Measurements from ENCODE around the gene INO80E. TPM values are rescaled to one million over a fixed set of nuclear protein-coding genes. Genes with fewer than 3 reads are reported as not detected.

INO80E gene
- total and polyA plus RNA-seq, 2 of the 8 experiments (the other 6 are each of a cell fraction or from before 2014, with no cell fraction given) = 43.0 to 91.2 TPM

DNA sequence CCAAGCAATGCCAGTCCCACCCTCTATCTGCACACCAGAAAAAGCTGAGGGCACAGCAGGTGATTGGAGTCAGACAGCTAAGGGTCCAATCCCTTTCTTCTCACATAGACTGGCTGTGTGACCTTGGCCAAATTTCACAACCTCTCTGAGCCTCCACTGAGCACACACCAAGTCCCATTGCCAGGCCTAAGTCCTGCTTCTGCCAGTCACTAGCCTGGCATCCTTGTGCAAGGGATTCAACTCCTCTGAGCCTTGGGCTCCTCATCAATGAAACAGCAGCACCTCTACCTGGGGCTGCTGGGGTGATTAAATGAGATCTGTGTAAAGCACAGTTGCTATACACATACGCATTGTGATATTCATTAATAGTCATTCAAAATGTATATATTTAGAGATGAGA, 50.5 kb downstream of the INO80E start (continued):
- TF ChIP-seq, protein P1, sequence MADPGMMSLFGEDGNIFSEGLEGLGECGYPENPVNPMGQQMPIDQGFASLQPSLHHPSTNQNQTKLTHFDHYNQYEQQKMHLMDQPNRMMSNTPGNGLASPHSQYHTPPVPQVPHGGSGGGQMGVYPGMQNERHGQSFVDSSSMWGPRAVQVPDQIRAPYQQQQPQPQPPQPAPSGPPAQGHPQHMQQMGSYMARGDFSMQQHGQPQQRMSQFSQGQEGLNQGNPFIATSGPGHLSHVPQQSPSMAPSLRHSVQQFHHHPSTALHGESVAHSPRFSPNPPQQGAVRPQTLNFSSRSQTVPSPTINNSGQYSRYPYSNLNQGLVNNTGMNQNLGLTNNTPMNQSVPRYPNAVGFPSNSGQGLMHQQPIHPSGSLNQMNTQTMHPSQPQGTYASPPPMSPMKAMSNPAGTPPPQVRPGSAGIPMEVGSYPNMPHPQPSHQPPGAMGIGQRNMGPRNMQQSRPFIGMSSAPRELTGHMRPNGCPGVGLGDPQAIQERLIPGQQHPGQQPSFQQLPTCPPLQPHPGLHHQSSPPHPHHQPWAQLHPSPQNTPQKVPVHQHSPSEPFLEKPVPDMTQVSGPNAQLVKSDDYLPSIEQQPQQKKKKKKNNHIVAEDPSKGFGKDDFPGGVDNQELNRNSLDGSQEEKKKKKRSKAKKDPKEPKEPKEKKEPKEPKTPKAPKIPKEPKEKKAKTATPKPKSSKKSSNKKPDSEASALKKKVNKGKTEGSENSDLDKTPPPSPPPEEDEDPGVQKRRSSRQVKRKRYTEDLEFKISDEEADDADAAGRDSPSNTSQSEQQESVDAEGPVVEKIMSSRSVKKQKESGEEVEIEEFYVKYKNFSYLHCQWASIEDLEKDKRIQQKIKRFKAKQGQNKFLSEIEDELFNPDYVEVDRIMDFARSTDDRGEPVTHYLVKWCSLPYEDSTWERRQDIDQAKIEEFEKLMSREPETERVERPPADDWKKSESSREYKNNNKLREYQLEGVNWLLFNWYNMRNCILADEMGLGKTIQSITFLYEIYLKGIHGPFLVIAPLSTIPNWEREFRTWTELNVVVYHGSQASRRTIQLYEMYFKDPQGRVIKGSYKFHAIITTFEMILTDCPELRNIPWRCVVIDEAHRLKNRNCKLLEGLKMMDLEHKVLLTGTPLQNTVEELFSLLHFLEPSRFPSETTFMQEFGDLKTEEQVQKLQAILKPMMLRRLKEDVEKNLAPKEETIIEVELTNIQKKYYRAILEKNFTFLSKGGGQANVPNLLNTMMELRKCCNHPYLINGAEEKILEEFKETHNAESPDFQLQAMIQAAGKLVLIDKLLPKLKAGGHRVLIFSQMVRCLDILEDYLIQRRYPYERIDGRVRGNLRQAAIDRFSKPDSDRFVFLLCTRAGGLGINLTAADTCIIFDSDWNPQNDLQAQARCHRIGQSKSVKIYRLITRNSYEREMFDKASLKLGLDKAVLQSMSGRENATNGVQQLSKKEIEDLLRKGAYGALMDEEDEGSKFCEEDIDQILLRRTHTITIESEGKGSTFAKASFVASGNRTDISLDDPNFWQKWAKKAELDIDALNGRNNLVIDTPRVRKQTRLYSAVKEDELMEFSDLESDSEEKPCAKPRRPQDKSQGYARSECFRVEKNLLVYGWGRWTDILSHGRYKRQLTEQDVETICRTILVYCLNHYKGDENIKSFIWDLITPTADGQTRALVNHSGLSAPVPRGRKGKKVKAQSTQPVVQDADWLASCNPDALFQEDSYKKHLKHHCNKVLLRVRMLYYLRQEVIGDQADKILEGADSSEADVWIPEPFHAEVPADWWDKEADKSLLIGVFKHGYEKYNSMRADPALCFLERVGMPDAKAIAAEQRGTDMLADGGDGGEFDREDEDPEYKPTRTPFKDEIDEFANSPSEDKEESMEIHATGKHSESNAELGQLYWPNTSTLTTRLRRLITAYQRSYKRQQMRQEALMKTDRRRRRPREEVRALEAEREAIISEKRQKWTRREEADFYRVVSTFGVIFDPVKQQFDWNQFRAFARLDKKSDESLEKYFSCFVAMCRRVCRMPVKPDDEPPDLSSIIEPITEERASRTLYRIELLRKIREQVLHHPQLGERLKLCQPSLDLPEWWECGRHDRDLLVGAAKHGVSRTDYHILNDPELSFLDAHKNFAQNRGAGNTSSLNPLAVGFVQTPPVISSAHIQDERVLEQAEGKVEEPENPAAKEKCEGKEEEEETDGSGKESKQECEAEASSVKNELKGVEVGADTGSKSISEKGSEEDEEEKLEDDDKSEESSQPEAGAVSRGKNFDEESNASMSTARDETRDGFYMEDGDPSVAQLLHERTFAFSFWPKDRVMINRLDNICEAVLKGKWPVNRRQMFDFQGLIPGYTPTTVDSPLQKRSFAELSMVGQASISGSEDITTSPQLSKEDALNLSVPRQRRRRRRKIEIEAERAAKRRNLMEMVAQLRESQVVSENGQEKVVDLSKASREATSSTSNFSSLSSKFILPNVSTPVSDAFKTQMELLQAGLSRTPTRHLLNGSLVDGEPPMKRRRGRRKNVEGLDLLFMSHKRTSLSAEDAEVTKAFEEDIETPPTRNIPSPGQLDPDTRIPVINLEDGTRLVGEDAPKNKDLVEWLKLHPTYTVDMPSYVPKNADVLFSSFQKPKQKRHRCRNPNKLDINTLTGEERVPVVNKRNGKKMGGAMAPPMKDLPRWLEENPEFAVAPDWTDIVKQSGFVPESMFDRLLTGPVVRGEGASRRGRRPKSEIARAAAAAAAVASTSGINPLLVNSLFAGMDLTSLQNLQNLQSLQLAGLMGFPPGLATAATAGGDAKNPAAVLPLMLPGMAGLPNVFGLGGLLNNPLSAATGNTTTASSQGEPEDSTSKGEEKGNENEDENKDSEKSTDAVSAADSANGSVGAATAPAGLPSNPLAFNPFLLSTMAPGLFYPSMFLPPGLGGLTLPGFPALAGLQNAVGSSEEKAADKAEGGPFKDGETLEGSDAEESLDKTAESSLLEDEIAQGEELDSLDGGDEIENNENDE (IDR thresholded peaks at IDR 0.05; ENCODE audit: insufficient replicate concordance, low read length) = no peak
- no peak for TF ChIP-seq CBX8 (IDR thresholded peaks at IDR 0.05; ENCODE audit: borderline replicate concordance, low read depth, low read length)
- no peak for TF ChIP-seq MAFK (IDR thresholded peaks at IDR 0.05; ENCODE audit: low read depth, low read length)
- no peak for TF ChIP-seq ZNF274 (IDR thresholded peaks at IDR 0.05; ENCODE audit: borderline replicate concordance, extremely low read depth, low read length)
